Neuron (in vitro differentiated cells): ENCODE measurements around the gene DYNC2LI1.

ENCODE experiments used
- H2AFZ ChIP-seq: one replicate; pipeline ENCODE4 v1.6.1; 2013; ENCODE audit warnings: low read depth, mild to moderate bottlenecking, inconsistent platforms, low read length, moderate library complexity
- H3K27me3 ChIP-seq: one replicate; pipeline ENCODE4 v1.6.1; 2013; ENCODE audit warnings: low read length; ENCODE audit not compliant: insufficient read depth
- H3K36me3 ChIP-seq: one replicate; pipeline ENCODE4 v1.6.1; 2013; ENCODE audit warnings: low read length; ENCODE audit not compliant: insufficient read depth
- H3K4me1 ChIP-seq: one replicate; pipeline ENCODE4 v1.6.1; 2013; ENCODE audit warnings: low read length; ENCODE audit not compliant: insufficient read depth
- H3K4me3 ChIP-seq: 2 replicates; pipeline ENCODE4 v1.5.1; 2013; ENCODE audit warnings: mild to moderate bottlenecking, low read length, moderate library complexity
- H3K9me3 ChIP-seq: one replicate; pipeline ENCODE4 v1.6.1; 2013; ENCODE audit warnings: low read length

Gene DYNC2LI1

DNA sequence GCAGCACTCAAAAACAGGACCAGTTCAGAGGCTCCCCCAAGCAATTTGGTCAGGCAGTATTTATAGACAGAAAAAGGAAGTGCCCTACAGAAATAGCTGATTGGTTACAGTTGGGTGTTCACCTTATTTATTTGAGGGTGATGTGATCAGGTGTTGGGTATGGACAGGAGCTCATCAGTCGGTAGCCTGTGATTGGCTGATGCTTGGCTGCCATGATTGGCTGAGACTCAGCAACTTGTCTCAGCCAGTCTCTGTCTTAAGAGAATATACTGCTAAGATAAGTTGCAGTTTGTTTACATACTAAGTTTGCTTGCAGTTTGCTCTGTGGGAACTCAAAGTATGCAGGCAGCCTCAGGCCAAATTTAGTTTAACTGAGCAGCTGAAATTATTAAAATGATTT lies 74.4 kb downstream of the DYNC2LI1 start:
- H3K4me1 ChIP-seq: no peaks in the 10 kb centered on the region
- H3K27me3 ChIP-seq: no peaks in the 10 kb centered on the region
- H3K4me3 ChIP-seq: no peak overlapping the region
- no peak overlapping the region for H2AFZ ChIP-seq
- no peaks in the 10 kb centered on the region for H3K36me3 ChIP-seq
- H3K9me3 ChIP-seq: peaks cover 4% of the 10 kb centered on the region

DNA sequence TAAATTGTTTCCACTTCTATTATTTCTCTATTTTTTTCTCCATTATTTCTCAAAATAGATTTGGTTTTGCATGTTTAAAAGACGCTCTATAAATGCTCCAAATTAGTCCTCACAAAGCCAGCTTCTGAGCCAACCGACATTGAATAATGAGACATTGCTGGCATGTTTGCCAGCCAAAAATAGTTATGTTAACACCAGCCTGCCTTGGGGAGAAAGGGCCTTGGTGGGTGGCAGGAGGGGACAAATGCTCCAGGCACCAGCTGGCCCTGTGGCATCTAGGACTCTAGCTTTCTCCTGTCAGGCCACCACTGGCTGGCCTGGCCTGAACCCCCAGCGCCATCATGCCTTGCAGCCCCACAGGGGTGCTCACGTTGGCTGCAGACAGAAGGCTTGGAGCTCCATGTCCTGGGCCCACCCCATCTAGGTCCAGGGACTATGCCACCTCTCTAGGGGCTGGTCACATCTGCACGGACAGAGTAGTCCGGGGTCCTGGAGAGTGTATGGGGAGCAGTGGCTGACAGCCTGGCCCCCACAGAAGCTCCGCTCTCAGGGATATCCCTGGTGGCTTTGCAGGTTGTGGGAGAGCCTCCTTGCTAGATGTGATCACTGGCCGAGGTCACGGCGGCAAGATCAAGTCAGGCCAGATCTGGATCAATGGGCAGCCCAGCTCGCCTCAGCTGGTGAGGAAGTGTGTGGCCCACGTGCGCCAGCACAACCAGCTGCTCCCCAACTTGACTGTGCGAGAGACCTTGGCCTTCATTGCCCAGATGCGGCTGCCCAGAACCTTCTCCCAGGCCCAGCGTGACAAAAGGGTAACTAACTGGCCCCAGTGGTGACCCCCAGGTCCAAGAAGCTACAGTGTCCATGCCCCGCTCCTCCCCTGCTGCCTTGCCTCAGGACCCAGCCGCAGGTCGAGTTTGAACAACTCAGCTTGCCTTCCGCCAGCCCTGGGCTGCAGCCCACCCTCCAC lies 77.5 kb downstream of the DYNC2LI1 start:
- Histone ChIP-seq H3K27me3 (no peaks in the 10 kb centered on the region), H3K4me3 (no peak overlapping the region), H2AFZ (no peak overlapping the region), H3K36me3 (no peaks in the 10 kb centered on the region), H3K4me1 (no peaks in the 10 kb centered on the region), H3K9me3 (peaks cover 4% of the 10 kb centered on the region)

DNA sequence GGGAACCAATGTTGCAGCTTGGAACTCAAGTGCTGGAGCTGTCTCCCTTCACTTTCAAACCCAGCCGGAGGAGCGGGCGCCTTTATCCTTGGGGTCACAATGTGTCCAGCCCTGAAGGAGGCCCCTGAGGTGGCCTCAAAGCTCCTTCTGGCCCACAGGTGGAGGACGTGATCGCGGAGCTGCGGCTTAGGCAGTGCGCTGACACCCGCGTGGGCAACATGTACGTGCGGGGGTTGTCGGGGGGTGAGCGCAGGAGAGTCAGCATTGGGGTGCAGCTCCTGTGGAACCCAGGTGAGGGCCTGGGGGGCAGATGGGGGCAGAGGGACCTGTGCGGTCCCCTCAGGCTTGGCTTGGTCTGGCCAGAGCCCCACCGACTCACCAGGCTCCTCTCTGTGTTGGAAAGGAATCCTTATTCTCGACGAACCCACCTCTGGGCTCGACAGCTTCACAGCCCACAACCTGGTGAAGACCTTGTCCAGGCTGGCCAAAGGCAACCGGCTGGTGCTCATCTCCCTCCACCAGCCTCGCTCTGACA lies 78.4 kb downstream of the DYNC2LI1 start:
- Histone ChIP-seq H3K27me3 (no peaks in the 10 kb centered on the region), H3K4me3 (no peak overlapping the region), H3K9me3 (peaks cover 4% of the 10 kb centered on the region), H3K4me1 (no peaks in the 10 kb centered on the region), H2AFZ (no peak overlapping the region), H3K36me3 (no peaks in the 10 kb centered on the region)

GRCh38 chr2:43853141-43854081 lies 79.6 kb downstream of the DYNC2LI1 start:
- H3K9me3 ChIP-seq: peaks cover 4% of the 10 kb centered on the region

DNA sequence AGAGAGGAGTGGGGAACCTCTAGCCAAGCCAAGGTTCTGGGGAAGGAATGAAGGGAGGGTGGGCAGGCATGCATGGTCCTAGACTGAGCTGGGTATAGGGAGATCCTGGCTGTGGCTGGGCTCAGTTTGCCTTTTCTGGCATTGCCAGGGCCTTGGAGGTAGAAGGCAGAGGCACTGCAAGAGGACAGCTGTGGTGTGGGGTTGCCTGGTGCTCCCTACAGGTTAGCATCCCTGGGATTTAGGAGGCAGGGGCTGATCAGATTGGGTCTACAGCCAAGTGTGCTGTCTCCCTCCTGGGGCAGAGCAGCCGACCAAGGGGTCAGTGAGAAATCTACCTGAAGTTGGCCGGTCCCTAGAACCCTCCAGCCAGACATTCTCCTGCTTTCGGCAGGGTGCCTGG lies 80.8 kb downstream of the DYNC2LI1 start:
- Histone ChIP-seq H2AFZ (no peak overlapping the region), H3K27me3 (no peaks in the 10 kb centered on the region), H3K36me3 (no peaks in the 10 kb centered on the region), H3K4me3 (no peak overlapping the region), H3K4me1 (no peaks in the 10 kb centered on the region), H3K9me3 (peaks cover 4% of the 10 kb centered on the region)

More at GRCh38 chr2:43853141-43854081, 79.6 kb downstream of the DYNC2LI1 start:
- Histone ChIP-seq H2AFZ (no peak overlapping the region), H3K36me3 (no peaks in the 10 kb centered on the region), H3K4me1 (no peaks in the 10 kb centered on the region), H3K4me3 (no peak overlapping the region), H3K27me3 (no peaks in the 10 kb centered on the region)

GRCh38 chr2:43855292-43855691 lies 81.5 kb downstream of the DYNC2LI1 start:
- H3K4me3 ChIP-seq: no peak overlapping the region
- H3K9me3 ChIP-seq: peaks cover 4% of the 10 kb centered on the region
- H2AFZ ChIP-seq: no peak overlapping the region
- no peaks in the 10 kb centered on the region for H3K27me3 ChIP-seq
- H3K4me1 ChIP-seq: no peaks in the 10 kb centered on the region
- no peaks in the 10 kb centered on the region for H3K36me3 ChIP-seq
